SKM-1 (cell line): Measurements from ENCODE around the gene PPP1R37.

Experiments
- DNase-seq: peaks from one replicate; lab custom pipeline; 2025; ENCODE audit not compliant: unreplicated experiment; lab: John Stamatoyannopoulos, UW

The PPP1R37 gene

GRCh38 chr19:45070861-45071544, 22.0 kb upstream of the PPP1R37 start:
- DNase-seq, result no peak

GRCh38 chr19:45071545-45071938, 21.4 kb upstream of the PPP1R37 start:
- DNase-seq, result no peak

GRCh38 chr19:45071969-45072790, 20.8 kb upstream of the PPP1R37 start:
- DNase-seq, result no peak

GRCh38 chr19:45074744-45075300, 18.2 kb upstream of the PPP1R37 start:
- DNase-seq, result no peak

GRCh38 chr19:45075301-45076028, 17.5 kb upstream of the PPP1R37 start:
- DNase-seq, result peak; percentile 66

- peak; percentile 7 for DNase-seq
Measured at GRCh38 chr19:45076029-45076850, 16.7 kb upstream of the PPP1R37 start, which contains the start of gene ZNF296. Gene ZNF296 (minus strand): TSS chr19:45076478. CDS start chr19:45076373, 105 bp downstream.

- DNase-seq, result no peak
Measured at GRCh38 chr19:45076851-45077730, 15.9 kb upstream of the PPP1R37 start.

- DNase-seq, result no peak
Measured at GRCh38 chr19:45078390-45079062, 14.5 kb upstream of the PPP1R37 start.

GRCh38 chr19:45079063-45079910, 13.7 kb upstream of the PPP1R37 start, which contains the start of gene GEMIN7:
Gene GEMIN7 (plus strand): TSS chr19:45079260. CDS start chr19:45090115, 10,855 bp downstream.
- no peak for DNase-seq

- no peak for DNase-seq
Measured at GRCh38 chr19:45079911-45080370, 13.0 kb upstream of the PPP1R37 start.

- no peak for DNase-seq
Measured at GRCh38 chr19:45082170-45082569, 10.8 kb upstream of the PPP1R37 start.

- no peak for DNase-seq
Measured at GRCh38 chr19:45086480-45086879, 6.5 kb upstream of the PPP1R37 start.

- no peak for DNase-seq
Measured at GRCh38 chr19:45087531-45087930, 5.4 kb upstream of the PPP1R37 start.

- DNase-seq, result no peak
Measured at GRCh38 chr19:45090034-45090433, 2.9 kb upstream of the PPP1R37 start.

- DNase-seq, result no peak
Measured at GRCh38 chr19:45090606-45091005, 2.4 kb upstream of the PPP1R37 start.

- DNase-seq, result no peak
Measured at GRCh38 chr19:45091031-45091923, 1.7 kb upstream of the PPP1R37 start.

GRCh38 chr19:45094137-45094536, 1.2 kb downstream of the PPP1R37 start:
- no peak for DNase-seq
